ENCODE measurements around the gene ASMT.
A peak's percentile ranks its signal among the peaks of the same experiment; 100 is the strongest.
"Not testable (repeated sequence)": the region's sequence is repeated elsewhere in the genome, so short reads cannot be mapped to it uniquely, and the experiment has no call there.

Gene ASMT

DNA sequence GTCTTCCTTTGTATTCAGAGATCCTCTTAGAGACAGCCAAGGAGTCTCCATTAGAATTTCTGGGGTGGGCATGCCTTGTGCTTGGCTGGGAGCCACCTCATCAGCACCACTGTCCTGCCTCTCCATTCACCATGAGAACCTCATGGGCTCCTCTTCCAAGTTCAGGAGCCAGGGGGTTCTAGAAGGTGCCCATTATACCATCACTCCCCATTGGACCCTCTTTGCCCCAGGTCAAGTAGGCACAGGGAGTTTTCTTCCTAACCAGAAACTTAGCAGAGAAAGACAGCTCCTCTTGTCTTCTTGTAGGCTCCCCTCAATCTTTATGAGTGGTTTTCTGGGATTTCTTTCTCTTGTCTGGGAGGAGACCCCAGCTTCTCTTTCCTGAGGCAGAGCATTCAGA is 31.1 kb downstream of the ASMT start:
- no peak for DNase-seq (ENCODE audit: low read depth in 1 of 2, low spot score in 1 of 2)

DNA sequence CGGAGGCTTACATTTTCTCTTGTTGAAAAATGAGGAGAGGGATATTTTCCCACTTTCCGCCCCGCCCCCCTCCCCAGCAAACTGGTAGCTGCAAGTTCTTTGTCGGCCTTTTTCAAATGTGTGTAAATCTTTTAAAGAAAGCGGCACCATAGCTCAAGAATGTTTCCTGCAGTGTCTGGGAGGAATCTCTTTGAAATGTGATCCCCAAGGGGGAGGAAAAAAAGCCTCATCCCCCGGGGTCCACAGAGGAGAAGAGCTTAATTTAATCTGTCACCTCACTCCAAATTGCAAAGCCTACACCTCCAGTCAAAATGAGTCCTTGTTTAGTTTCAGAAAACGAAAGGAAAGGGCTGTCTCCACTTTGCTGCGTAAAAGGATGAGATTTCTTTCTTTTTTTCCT is 34.8 kb downstream of the ASMT start:
- DNase-seq (ENCODE audit: low read depth in 1 of 2, low spot score in 1 of 2): no peak

GRCh38 chrX:1652011-1652811 is 37.4 kb downstream of the ASMT start:
- not testable (repeated sequence) for DNase-seq (ENCODE audit: low read depth in 1 of 2, low spot score in 1 of 2)

DNA sequence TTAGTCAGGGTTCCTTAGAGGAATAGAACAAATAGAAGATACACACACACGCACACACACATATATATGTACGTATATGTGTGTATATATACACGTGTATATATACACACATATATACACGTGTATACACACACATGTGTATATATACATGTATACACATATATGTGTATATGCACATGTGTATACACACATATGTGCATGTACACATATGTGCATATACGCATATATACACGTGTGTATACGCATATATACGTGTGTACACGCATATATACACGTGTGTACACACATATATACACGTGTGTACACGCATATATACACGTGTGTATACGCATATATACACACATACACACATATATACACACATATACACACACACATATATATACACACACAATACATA is 41.5 kb downstream of the ASMT start:
- no peak for DNase-seq (ENCODE audit: low read depth in 1 of 2, low spot score in 1 of 2)

DNA sequence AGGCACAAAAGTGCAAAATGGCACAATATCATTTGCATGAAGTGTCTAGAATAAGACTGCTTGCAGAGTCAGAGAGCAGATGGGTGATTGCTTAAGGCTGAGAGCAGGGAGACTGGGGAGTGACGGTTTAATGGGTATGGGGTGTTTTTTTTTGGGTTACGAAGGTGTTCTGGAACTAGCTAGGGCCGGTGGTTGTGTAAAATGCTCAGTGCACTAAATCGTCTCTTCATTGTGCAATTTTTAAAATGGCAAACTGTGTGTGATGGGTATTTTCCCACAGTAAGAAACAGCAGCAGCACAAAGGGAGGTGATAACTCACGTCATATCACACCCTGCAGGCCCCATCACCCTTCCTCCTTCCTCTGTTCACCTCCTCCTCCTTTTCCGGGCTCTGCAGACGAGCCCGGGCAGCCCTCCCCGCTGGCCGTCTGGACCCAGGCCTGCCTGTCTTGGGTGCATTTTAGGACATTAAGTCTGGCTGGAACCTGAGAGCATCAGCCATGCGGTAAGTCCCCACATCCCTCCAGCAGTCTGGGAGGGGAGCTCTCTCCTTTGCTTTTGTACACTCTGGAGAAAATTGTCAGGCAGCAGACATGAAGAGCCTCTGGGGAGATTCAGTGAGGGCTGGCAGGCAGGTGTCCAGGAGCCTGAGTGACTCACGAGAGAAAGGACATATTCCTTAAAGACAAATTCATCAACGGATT is 42.7 kb downstream of the ASMT start:
- DNase-seq (ENCODE audit: low read depth in 1 of 2, low spot score in 1 of 2): peak; percentile 12 to 29

GRCh38 chrX:1658071-1658491 is 43.2 kb downstream of the ASMT start:
- DNase-seq (ENCODE audit: low read depth in 1 of 2, low spot score in 1 of 2): no peak

- DNase-seq (ENCODE audit: low read depth in 1 of 2, low spot score in 1 of 2): no peak
Observed at GRCh38 chrX:1659664-1660461, 45.0 kb downstream of the ASMT start.

DNA sequence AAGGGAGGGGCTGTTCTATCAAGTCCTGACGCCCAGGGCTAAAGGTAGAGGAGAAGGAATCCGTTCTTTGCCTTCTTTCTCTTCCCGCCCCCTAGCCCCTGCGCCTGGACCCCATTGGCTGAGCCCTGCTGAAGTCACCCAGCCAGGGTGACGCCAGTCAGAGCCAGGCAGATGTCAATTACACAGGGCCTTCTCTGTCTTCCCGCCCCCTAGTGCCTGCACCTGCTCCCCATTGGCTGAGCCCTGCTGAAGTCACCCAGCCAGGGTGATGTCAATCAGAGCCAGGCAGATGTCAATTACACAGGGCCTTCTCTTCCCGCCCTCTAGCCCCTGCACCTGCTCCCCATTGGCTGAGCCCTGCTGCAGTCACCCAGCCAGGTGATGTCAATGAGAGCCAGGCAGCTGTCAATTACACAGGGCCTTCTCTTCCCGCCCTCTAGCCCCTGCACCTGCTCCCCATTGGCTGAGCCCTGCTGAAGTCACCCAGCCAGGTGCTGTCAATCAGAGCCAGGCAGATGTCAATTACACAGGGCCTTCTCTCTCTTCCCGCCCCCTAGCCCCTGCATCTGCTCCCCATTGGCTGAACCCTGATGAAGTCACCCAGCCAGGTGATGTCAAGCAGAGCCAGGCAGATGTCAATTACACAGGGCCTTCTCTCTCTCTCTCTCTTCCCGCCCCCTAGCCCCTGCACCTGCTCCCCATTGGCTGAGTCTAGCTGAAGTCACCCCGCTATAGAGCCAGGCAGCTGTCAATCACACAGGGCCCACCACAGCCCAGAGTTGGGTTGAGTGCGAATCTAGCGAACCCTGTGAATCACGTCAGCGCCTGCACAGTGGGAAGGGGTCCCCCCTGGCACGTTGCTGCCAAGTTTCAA is 46.4 kb downstream of the ASMT start:
- DNase-seq (ENCODE audit: low read depth in 1 of 2, low spot score in 1 of 2): peak in 1 of 2 donors; percentile 71

DNA sequence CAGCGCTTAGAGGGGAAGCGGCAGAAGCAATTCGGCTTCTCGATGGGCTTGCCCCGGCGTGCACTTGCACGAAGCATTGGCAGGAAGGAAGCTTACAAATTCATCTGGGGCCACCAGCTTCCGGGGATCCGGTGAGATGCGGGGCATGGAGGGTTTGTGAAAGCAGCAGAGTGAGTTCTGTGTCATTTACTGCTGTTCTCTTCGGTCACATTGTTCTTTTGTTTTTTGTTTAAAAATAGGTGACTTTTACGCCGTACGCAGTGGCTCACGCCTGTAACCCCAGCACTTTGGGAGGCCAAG is 47.0 kb downstream of the ASMT start:
- no peak for DNase-seq (ENCODE audit: low read depth in 1 of 2, low spot score in 1 of 2)

DNA sequence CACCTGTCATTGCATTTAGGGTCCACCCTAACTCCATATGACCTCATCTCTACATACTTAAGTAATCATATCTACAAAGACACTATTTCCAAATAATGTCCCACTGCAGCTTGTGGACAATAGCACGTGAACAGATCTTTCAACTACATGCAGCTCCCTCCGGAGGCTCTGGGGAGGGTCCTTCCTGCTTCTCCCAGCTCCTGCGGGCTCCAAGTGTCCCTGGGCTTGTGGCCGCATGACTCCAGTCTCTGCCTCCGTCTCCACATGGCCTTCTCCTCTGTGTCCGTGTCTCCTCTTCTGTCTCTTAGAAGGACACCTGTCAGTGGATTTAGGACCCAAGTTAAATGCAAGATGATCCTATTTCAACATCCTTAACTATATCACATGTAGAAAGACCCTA is 52.7 kb downstream of the ASMT start:
- DNase-seq (ENCODE audit: low read depth in 1 of 2, low spot score in 1 of 2): no peak

GRCh38 chrX:1673337-1673736 is 58.5 kb downstream of the ASMT start:
- no peak for DNase-seq (ENCODE audit: low read depth in 1 of 2, low spot score in 1 of 2)

DNA sequence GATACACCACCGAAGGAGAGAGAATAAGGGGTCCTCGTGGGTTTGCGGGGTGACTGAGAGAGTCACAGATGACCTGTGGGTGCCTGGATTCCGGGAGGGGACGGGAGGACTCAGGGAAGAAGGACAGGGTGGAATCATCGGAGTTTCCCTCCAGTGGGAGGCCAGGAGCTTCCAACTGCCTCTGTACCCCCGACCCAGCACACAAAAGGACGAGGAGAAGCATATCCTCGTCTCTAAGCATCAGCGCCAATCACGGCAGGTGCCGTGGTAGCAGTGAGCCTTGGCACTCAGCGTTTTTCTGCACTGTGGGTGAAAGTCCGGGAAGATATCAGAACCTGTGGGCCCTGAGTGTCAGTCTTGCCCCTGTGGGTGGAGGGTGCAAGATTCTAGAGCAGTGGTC is 62.0 kb downstream of the ASMT start:
- DNase-seq (ENCODE audit: low read depth in 1 of 2, low spot score in 1 of 2): no peak

DNA sequence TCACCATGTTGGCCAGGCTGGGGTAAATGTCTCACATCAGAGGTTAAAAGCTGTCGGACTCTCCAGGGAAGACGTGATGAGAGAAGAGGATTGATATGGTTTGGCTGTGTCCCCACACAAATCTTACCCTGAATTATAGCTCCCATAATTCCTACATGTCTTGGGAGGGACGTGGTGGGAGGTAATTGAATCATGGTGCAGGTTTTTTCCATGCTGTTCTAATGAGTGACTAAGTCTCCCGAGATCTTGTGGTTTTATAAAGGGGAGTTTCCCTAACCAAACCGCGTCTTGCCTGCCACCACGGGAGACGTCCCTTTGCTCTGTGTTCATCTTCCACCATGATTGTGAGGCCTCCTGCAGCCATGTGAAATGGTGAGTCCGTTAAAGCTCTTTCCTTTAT is 64.4 kb downstream of the ASMT start:
- no peak for DNase-seq (ENCODE audit: low read depth in 1 of 2, low spot score in 1 of 2)

- no peak for DNase-seq (ENCODE audit: low read depth in 1 of 2, low spot score in 1 of 2)
Observed at GRCh38 chrX:1681439-1681838, 66.6 kb downstream of the ASMT start.

- DNase-seq (ENCODE audit: low read depth in 1 of 2, low spot score in 1 of 2): not testable (repeated sequence)
Observed at GRCh38 chrX:1681856-1682255, 67.0 kb downstream of the ASMT start.

GRCh38 chrX:1682501-1682900 is 67.6 kb downstream of the ASMT start:
- DNase-seq (ENCODE audit: low read depth in 1 of 2, low spot score in 1 of 2): not testable (repeated sequence)

- DNase-seq (ENCODE audit: low read depth in 1 of 2, low spot score in 1 of 2): not testable (repeated sequence)
Observed at GRCh38 chrX:1684883-1685282, 70.0 kb downstream of the ASMT start.

DNA sequence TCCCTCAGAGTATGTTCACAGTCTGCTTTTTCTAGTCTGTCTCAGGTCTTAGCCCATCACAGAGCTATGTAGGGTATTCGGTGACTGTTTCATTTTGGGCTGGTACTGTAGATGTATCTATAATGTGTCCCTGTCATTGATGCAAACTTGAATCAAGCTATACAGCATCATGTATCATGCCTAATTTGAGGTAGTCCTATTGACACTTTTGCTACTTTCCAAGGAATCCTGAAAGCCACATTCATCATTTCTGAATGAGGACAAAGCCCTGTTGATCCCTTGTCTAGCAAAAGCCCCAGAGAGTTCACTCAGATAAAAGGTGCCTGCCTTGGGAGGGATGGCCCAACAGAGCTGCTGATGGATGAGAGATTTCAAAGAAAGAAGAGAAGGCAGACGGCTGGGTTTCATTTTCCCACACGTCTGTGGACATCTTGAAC is 70.6 kb downstream of the ASMT start:
- not testable (repeated sequence) for DNase-seq (ENCODE audit: low read depth in 1 of 2, low spot score in 1 of 2)

DNA sequence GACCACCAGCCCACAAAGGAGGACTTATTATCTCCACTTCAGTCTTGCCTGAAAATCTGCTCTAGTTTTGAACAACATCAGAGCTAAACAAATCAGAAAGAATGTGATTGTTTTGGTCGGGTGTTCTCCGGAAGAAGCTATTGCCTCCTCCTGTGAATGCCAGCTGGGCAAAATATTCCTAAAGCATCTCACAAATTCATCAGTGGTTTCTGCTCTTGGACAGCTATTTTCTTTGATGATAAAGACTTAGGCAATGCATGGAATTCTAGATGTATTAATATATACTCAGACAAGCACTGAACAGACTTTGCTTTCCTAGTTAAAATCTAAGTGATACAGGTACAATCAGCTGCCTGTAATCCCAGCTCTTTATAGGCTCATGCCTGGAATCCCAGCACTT is 71.8 kb downstream of the ASMT start:
- no peak for DNase-seq (ENCODE audit: low read depth in 1 of 2, low spot score in 1 of 2)

Measured in stimulated activated CD4-positive, alpha-beta T cell treated with anti-CD3 and anti-CD28 coated beads, Interleukin-15, amount 100 ng/mL, for 1 hour (primary cell).